HG03095 (cell line): ENCODE results near the gene GRK3.
A peak's percentile ranks its signal among the peaks of the same experiment; 100 is the strongest.
"Not testable (repeated sequence)": the region's sequence is repeated elsewhere in the genome, so short reads cannot be mapped to it uniquely, and the experiment has no call there.

Experiments
- ATAC-seq: cut with Tn5 transposase; IDR thresholded peaks from one replicate; pipeline ENCODE4 v1.9.1; 2021; ENCODE audit warnings: moderate library complexity; ENCODE audit not compliant: unreplicated experiment

Gene GRK3

GRCh38 chr22:25570486-25570885, 6.0 kb downstream of the GRK3 start:
- no peak for ATAC-seq

GRCh38 chr22:25571969-25572707, 7.7 kb downstream of the GRK3 start:
- ATAC-seq = not testable (repeated sequence)

- peak; percentile 48 for ATAC-seq
Measured at GRCh38 chr22:25572708-25573171, 8.3 kb downstream of the GRK3 start.

- no peak for ATAC-seq
Measured at GRCh38 chr22:25573841-25574240, 9.4 kb downstream of the GRK3 start.

GRCh38 chr22:25574736-25575135, 10.3 kb downstream of the GRK3 start:
- ATAC-seq = no peak

GRCh38 chr22:25575674-25576392, 11.4 kb downstream of the GRK3 start:
- ATAC-seq = not testable (repeated sequence)

GRCh38 chr22:25581452-25581851, 17.0 kb downstream of the GRK3 start:
- not testable (repeated sequence) for ATAC-seq

- no peak for ATAC-seq
Measured at GRCh38 chr22:25582946-25583345, 18.5 kb downstream of the GRK3 start.

GRCh38 chr22:25584993-25585392, 20.5 kb downstream of the GRK3 start:
- ATAC-seq = not testable (repeated sequence)

- ATAC-seq = not testable (repeated sequence)
Measured at GRCh38 chr22:25589664-25590063, 25.2 kb downstream of the GRK3 start.

- ATAC-seq = not testable (repeated sequence)
Measured at GRCh38 chr22:25593323-25593722, 28.8 kb downstream of the GRK3 start.

- no peak for ATAC-seq
Measured at GRCh38 chr22:25598609-25599008, 34.1 kb downstream of the GRK3 start.

- no peak for ATAC-seq
Measured at GRCh38 chr22:25602445-25602844, 38.0 kb downstream of the GRK3 start.

- no peak for ATAC-seq
Measured at GRCh38 chr22:25602916-25603315, 38.4 kb downstream of the GRK3 start.

GRCh38 chr22:25605146-25605545, 40.7 kb downstream of the GRK3 start:
- not testable (repeated sequence) for ATAC-seq

- ATAC-seq = not testable (repeated sequence)
Measured at GRCh38 chr22:25605565-25605964, 41.1 kb downstream of the GRK3 start.

GRCh38 chr22:25611284-25611683, 46.8 kb downstream of the GRK3 start:
- ATAC-seq = not testable (repeated sequence)

- ATAC-seq = not testable (repeated sequence)
Measured at GRCh38 chr22:25613131-25613530, 48.7 kb downstream of the GRK3 start.

- ATAC-seq = not testable (repeated sequence)
Measured at GRCh38 chr22:25613558-25613957, 49.1 kb downstream of the GRK3 start.

- not testable (repeated sequence) for ATAC-seq
Measured at GRCh38 chr22:25614791-25615190, 50.3 kb downstream of the GRK3 start.

- no peak for ATAC-seq
Measured at GRCh38 chr22:25621986-25622385, 57.5 kb downstream of the GRK3 start.

- ATAC-seq = peak; percentile 66
Measured at GRCh38 chr22:25623310-25623734, 58.8 kb downstream of the GRK3 start.
